CD4-positive, alpha-beta T cell treated with Interleukin-2 at 100 ng/mL for 4 hours (primary cell): ENCODE measurements around the gene HDDC3.

ENCODE experiments used
- DNase-seq: peaks from one replicate; pipeline ENCODE4 v3.0.0-alpha.2; 2020; ENCODE audit warnings: low spot score

The HDDC3 gene

GRCh38 chr15:90891346-90891949 lies 40.9 kb downstream of the HDDC3 start:
- DNase-seq = no peak

- no peak for DNase-seq
These were observed 41.5 kb downstream of the HDDC3 start for GRCh38 chr15:90890839-90891238.

- no peak for DNase-seq
These were observed 42.5 kb downstream of the HDDC3 start for GRCh38 chr15:90889736-90890456.

GRCh38 chr15:90889313-90889730 lies 43.0 kb downstream of the HDDC3 start:
- no peak for DNase-seq

GRCh38 chr15:90887037-90887481 lies 45.3 kb downstream of the HDDC3 start:
- DNase-seq = no peak

- DNase-seq = no peak
These were observed 46.1 kb downstream of the HDDC3 start for GRCh38 chr15:90886291-90886614.

- DNase-seq = peak; percentile 78
These were observed 46.7 kb downstream of the HDDC3 start for GRCh38 chr15:90885432-90886290.

- no peak for DNase-seq
These were observed 47.5 kb downstream of the HDDC3 start for GRCh38 chr15:90884719-90885431.

- no peak for DNase-seq
These were observed 48.2 kb downstream of the HDDC3 start, which contains the start of gene FES for GRCh38 chr15:90883976-90884718. Gene FES, plus strand, starts transcription at chr15:90884504. Its CDS starts 542 bp downstream, at chr15:90885046.

GRCh38 chr15:90883526-90883975 lies 48.8 kb downstream of the HDDC3 start:
- no peak for DNase-seq

- no peak for DNase-seq
These were observed 49.4 kb downstream of the HDDC3 start for GRCh38 chr15:90882781-90883525.

- DNase-seq = no peak
These were observed 50.2 kb downstream of the HDDC3 start for GRCh38 chr15:90881978-90882721.

- no peak for DNase-seq
These were observed 51.0 kb downstream of the HDDC3 start for GRCh38 chr15:90881181-90881977.

GRCh38 chr15:90880381-90881145 lies 51.8 kb downstream of the HDDC3 start:
- no peak for DNase-seq
